HEK293 (cell line): Measurements from ENCODE around the gene CDK5.
A peak's percentile ranks its signal among the peaks of the same experiment; 100 is the strongest.

Experiments
- CTCF ChIA-PET: fragments of 350-600 bp; formaldehyde crosslinking; extraction: SDS; loops from one replicate; lab custom pipeline; 2021; ENCODE audit warnings: antibody characterized with exemption; lab: Yijun Ruan, JAX
- POLR2A ChIA-PET: fragments of 300-600 bp; formaldehyde crosslinking; extraction: SDS; loops from one replicate; lab custom pipeline; 2020; ENCODE audit warnings: antibody characterized with exemption, inconsistent platforms; lab: Yijun Ruan, JAX
- H3K27ac ChIP-seq: fragments of 200-500 bp; sonication (Bioruptor generic); 2 replicates; pipeline ENCODE4 v1.5.1; 2014; ENCODE audit warnings: low read depth, low read length, control low read depth, inconsistent platforms; ENCODE audit errors: extremely low read depth
- H3K36me3 ChIP-seq, 2 experiments: fragments of 200-500 bp in 1 of 2; sonication (Bioruptor generic) in 1 of 2; 1 replicate in 1 of 2; 2 replicates in 1 of 2; pipeline ENCODE4 v1.5.1; 2014 to 2017; ENCODE audit warnings: inconsistent platforms in 2 of 2, low read length in 2 of 2; ENCODE audit not compliant: control insufficient read depth in 2 of 2, insufficient read depth in 1 of 2
- H3K4me1 ChIP-seq: fragments of 200-500 bp; sonication (Bioruptor generic); 2 replicates; pipeline ENCODE4 v1.5.1; 2014; ENCODE audit warnings: mild to moderate bottlenecking, low read length, inconsistent platforms; ENCODE audit not compliant: control insufficient read depth, insufficient read depth
- H3K4me3 ChIP-seq: 2 replicates; pipeline ENCODE4 v1.5.1; 2011; ENCODE audit warnings: low read depth, mild to moderate bottlenecking, control low read depth, low read length, moderate library complexity
- H3K9me3 ChIP-seq: fragments of 200-500 bp; sonication (Bioruptor generic); 2 replicates; pipeline ENCODE4 v1.5.1; 2014; ENCODE audit warnings: low read depth, low read length, inconsistent platforms; ENCODE audit not compliant: control insufficient read depth, insufficient read depth
- KLF1 ChIP-seq: fragments of 450-650 bp; formaldehyde crosslinking; IDR thresholded peaks from 2 replicates; pipeline ENCODE4 v1.5.1; 2016; ENCODE audit warnings: missing biosample characterization, missing genetic modification characterization
- KLF16 ChIP-seq: fragments of 450-650 bp; formaldehyde crosslinking; IDR thresholded peaks from 2 replicates; pipeline ENCODE4 v1.5.1; 2017; ENCODE audit warnings: missing biosample characterization, missing genetic modification characterization
- KLF17 ChIP-seq: fragments of 450-650 bp; formaldehyde crosslinking; IDR thresholded peaks from 2 replicates; pipeline ENCODE4 v1.5.1; 2016; ENCODE audit warnings: missing biosample characterization, missing genetic modification characterization
- KLF7 ChIP-seq: fragments of 450-650 bp; formaldehyde crosslinking; IDR thresholded peaks from 2 replicates; pipeline ENCODE4 v1.5.1; 2016; ENCODE audit warnings: missing biosample characterization, missing genetic modification characterization, borderline replicate concordance
- MEIS1 ChIP-seq: sonication (generic); formaldehyde crosslinking; IDR thresholded peaks from 2 replicates; pipeline ENCODE4 v1.8.1; 2022; ENCODE audit warnings: missing genetic modification reagents, mild to moderate bottlenecking, borderline replicate concordance
- OVOL3 ChIP-seq: fragments of 450-650 bp; formaldehyde crosslinking; IDR thresholded peaks from 2 replicates; pipeline ENCODE4 v1.5.1; 2016; ENCODE audit warnings: missing biosample characterization, missing genetic modification characterization
- YY2 ChIP-seq: fragments of 450-650 bp; formaldehyde crosslinking; IDR thresholded peaks from 2 replicates; pipeline ENCODE4 v1.5.1; 2016; ENCODE audit warnings: missing biosample characterization, missing genetic modification characterization
- ZBTB11 ChIP-seq: fragments of 450-650 bp; formaldehyde crosslinking; conservative IDR thresholded peaks from 2 replicates; pipeline ENCODE4 v1.5.1; 2016; ENCODE audit warnings: low read depth, missing biosample characterization, missing genetic modification characterization
- ZBTB17 ChIP-seq: fragments of 450-650 bp; formaldehyde crosslinking; IDR thresholded peaks from 2 replicates; pipeline ENCODE4 v1.5.1; 2016; ENCODE audit warnings: missing biosample characterization, missing genetic modification characterization
- ZEB2 ChIP-seq: fragments of 450-650 bp; formaldehyde crosslinking; IDR thresholded peaks from 2 replicates; pipeline ENCODE4 v1.5.1; 2016; ENCODE audit warnings: missing biosample characterization, missing genetic modification characterization
- ZFHX2 ChIP-seq: fragments of 450-650 bp; formaldehyde crosslinking; conservative IDR thresholded peaks from 2 replicates; pipeline ENCODE4 v1.5.1; 2016; ENCODE audit warnings: missing biosample characterization, missing genetic modification characterization
- ZFP37 ChIP-seq: fragments of 450-650 bp; formaldehyde crosslinking; IDR thresholded peaks from 2 replicates; pipeline ENCODE4 v1.5.1; 2016; ENCODE audit warnings: missing biosample characterization, missing genetic modification characterization
- ZNF132 ChIP-seq: fragments of 450-650 bp; formaldehyde crosslinking; IDR thresholded peaks from 2 replicates; pipeline ENCODE4 v1.5.1; 2017; ENCODE audit warnings: missing biosample characterization, missing genetic modification characterization, borderline replicate concordance
- ZNF140 ChIP-seq: fragments of 450-650 bp; formaldehyde crosslinking; IDR thresholded peaks from 2 replicates; pipeline ENCODE4 v1.5.1; 2016; ENCODE audit warnings: missing biosample characterization, missing genetic modification characterization
- ZNF169 ChIP-seq: fragments of 450-650 bp; formaldehyde crosslinking; IDR thresholded peaks from 2 replicates; pipeline ENCODE4 v1.5.1; 2016; ENCODE audit warnings: missing biosample characterization, missing genetic modification characterization
- ZNF214 ChIP-seq: fragments of 450-650 bp; formaldehyde crosslinking; IDR thresholded peaks from 2 replicates; pipeline ENCODE4 v1.5.1; 2017; ENCODE audit warnings: missing biosample characterization, mild to moderate bottlenecking, missing genetic modification characterization, borderline replicate concordance
- ZNF221 ChIP-seq: fragments of 450-650 bp; formaldehyde crosslinking; IDR thresholded peaks from 2 replicates; pipeline ENCODE4 v1.5.1; 2017; ENCODE audit warnings: missing biosample characterization, missing genetic modification characterization, borderline replicate concordance
- ZNF311 ChIP-seq: fragments of 450-650 bp; formaldehyde crosslinking; IDR thresholded peaks from 2 replicates; pipeline ENCODE4 v1.5.1; 2017; ENCODE audit warnings: missing biosample characterization, missing genetic modification characterization, borderline replicate concordance
- ZNF501 ChIP-seq: fragments of 450-650 bp; formaldehyde crosslinking; IDR thresholded peaks from 2 replicates; pipeline ENCODE4 v1.5.1; 2016; ENCODE audit warnings: missing biosample characterization, missing genetic modification characterization
- ZNF548 ChIP-seq: fragments of 450-650 bp; formaldehyde crosslinking; IDR thresholded peaks from 2 replicates; pipeline ENCODE4 v1.5.1; 2016; ENCODE audit warnings: missing biosample characterization, missing genetic modification characterization
- ZNF560 ChIP-seq: fragments of 450-650 bp; formaldehyde crosslinking; IDR thresholded peaks from 2 replicates; pipeline ENCODE4 v1.5.1; 2017; ENCODE audit warnings: missing biosample characterization, missing genetic modification characterization, borderline replicate concordance
- ZNF561 ChIP-seq: fragments of 450-650 bp; IDR thresholded peaks from 2 replicates; pipeline ENCODE4 v1.5.1; 2018; ENCODE audit warnings: missing biosample characterization, missing genetic modification characterization, borderline replicate concordance
- ZNF585B ChIP-seq: fragments of 450-650 bp; formaldehyde crosslinking; IDR thresholded peaks from 2 replicates; pipeline ENCODE4 v1.5.1; 2016; ENCODE audit warnings: missing biosample characterization, missing genetic modification characterization
- ZNF623 ChIP-seq: fragments of 450-650 bp; formaldehyde crosslinking; IDR thresholded peaks from 2 replicates; pipeline ENCODE4 v1.5.1; 2016; ENCODE audit warnings: missing biosample characterization, missing genetic modification characterization
- ZNF624 ChIP-seq: fragments of 450-650 bp; formaldehyde crosslinking; IDR thresholded peaks from 2 replicates; pipeline ENCODE4 v1.5.1; 2017; ENCODE audit warnings: missing biosample characterization, missing genetic modification characterization
- ZNF692 ChIP-seq: fragments of 450-650 bp; formaldehyde crosslinking; IDR thresholded peaks from 2 replicates; pipeline ENCODE4 v1.5.1; 2016; ENCODE audit warnings: missing biosample characterization, missing genetic modification characterization
- ZSCAN16 ChIP-seq: fragments of 450-650 bp; formaldehyde crosslinking; IDR thresholded peaks from 2 replicates; pipeline ENCODE4 v1.5.1; 2016; ENCODE audit warnings: missing biosample characterization, missing genetic modification characterization
- ZSCAN30 ChIP-seq: fragments of 450-650 bp; IDR thresholded peaks from 2 replicates; pipeline ENCODE4 v1.5.1; 2018; ENCODE audit warnings: missing biosample characterization, mild to moderate bottlenecking, missing genetic modification characterization, moderate library complexity
- TF ChIP-seq, protein P1 (sequence below): fragments of 450-650 bp; formaldehyde crosslinking; IDR thresholded peaks from 2 replicates; pipeline ENCODE4 v1.5.1; 2017; ENCODE audit warnings: missing biosample characterization, missing genetic modification characterization

CDK5 gene

GRCh38 chr7:151086802-151087244, 29.1 kb upstream of the CDK5 start (continued):
- no peak; the same call in 1 of the 2 replicates for TF ChIP-seq ZSCAN30 (tag by site-specific recombination)
- no peak for TF ChIP-seq ZNF548 (tag by site-specific recombination)

DNA sequence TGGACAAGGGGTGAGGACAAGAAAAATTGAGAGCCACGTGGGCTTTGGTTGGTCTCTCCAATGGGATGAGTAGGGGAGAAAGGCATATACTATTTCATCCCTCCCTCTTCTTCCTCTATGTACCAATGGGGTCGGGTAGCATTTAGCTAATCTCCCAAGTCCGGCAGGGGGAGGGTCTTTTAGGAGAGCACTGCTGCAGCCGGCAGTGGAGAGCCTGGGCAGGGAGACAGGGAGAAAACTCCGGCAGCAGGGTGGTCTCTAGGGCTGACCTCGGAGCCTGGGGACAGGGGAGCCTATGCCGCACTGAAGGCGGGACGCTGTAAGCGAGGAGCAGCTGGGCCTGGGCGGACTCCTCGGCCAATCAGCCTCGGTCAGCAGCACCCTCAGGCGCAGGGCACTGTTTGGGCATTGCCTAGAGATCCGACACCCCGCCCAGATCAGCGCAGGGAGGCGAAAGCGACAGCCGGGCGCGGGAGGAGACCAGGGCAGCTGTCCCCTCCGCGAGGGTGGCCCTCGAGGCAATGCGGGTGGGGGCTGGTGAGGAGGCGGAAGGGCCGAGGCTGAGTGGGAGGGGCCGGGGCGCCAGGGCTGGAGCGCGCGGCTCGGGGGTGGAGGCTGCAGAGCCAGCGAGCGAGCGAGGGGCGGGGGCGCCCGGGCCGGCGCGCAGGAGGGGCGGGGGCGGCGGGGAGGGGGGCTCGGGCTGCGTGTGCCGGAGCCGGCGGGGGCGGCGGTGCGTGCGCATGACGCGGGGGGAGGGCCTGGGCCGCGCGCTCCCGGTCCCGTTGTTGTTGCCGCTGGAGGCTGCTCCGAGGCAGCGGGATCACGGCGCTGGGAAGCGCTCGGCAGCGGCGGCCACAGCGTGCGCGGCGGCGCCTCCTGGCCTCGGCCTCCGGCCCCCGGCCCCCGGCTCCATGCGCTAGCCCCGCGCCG, 28.3 kb upstream of the CDK5 start, which contains the start of gene AGAP3:
Gene AGAP3, plus strand, starts transcription at position 785 of the 930 bp plus-strand sequence. CDS start 267 bp downstream, outside the sequence.
- Histone ChIP-seq H3K36me3 (peaks cover 0 to 15% of the 10 kb centered on the region in 2 experiments; a peak in 1 of 3 replicates), H3K9me3 (no peaks in the 10 kb centered on the region), H3K4me1 (peaks cover 7% of the 10 kb centered on the region), H3K27ac (peak within 1 kb of the TSS; percentile 82), H3K4me3 (peak within 1 kb of the TSS; percentile 80)
- ChIA-PET POLR2A (interaction anchor here (1.2 to 3.0 kb wide), 7 partner anchors 9 to 151 kb away, joined by 3 to 16 read pairs (median 6); partner anchors contain the start of genes ABCB8 and ABCF2), CTCF (interaction anchor here (0.6 to 2.2 kb wide), 10 partner anchors 21 to 75 kb away, joined by 3 to 19 read pairs (median 5); no protein-coding TSS in a partner anchor)
- TF ChIP-seq ZNF624 (tag by site-specific recombination): no peak
- TF ChIP-seq KLF16: 0 out of 2 replicates have a peak, but pooled peaks have one; percentile 26
- TF ChIP-seq ZNF214 (tag by site-specific recombination): no peak
- TF ChIP-seq, protein P1, sequence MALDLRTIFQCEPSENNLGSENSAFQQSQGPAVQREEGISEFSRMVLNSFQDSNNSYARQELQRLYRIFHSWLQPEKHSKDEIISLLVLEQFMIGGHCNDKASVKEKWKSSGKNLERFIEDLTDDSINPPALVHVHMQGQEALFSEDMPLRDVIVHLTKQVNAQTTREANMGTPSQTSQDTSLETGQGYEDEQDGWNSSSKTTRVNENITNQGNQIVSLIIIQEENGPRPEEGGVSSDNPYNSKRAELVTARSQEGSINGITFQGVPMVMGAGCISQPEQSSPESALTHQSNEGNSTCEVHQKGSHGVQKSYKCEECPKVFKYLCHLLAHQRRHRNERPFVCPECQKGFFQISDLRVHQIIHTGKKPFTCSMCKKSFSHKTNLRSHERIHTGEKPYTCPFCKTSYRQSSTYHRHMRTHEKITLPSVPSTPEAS (tag by site-specific recombination): no peak
- no peak for TF ChIP-seq MEIS1 (CRISPR knock-in tag)
- no peak for TF ChIP-seq ZSCAN30 (tag by site-specific recombination)
- TF ChIP-seq ZBTB11 (tag by site-specific recombination): peak; percentile 24; the same call in 1 of the 2 replicates
- peak; percentile 84 for TF ChIP-seq ZBTB17 (tag by site-specific recombination)
- TF ChIP-seq ZSCAN16 (tag by site-specific recombination): no peak
- no peak for TF ChIP-seq ZNF169 (tag by site-specific recombination)
- no peak for TF ChIP-seq YY2 (tag by site-specific recombination)
- no peak for TF ChIP-seq ZNF585B (tag by site-specific recombination)
- TF ChIP-seq ZNF623: no peak
- no peak for TF ChIP-seq ZNF132 (tag by site-specific recombination)
- TF ChIP-seq ZEB2 (tag by site-specific recombination): peak; percentile 77; the same call in 1 of the 2 replicates
- TF ChIP-seq KLF17: peak; percentile 65; the same call in 1 of the 2 replicates
- TF ChIP-seq ZNF311 (tag by site-specific recombination): no peak
- peak; percentile 76; the same call in 1 of the 2 replicates for TF ChIP-seq KLF7 (tag by site-specific recombination)
- peak; percentile 96 for TF ChIP-seq ZNF501 (tag by site-specific recombination)
- TF ChIP-seq ZNF140 (tag by site-specific recombination): no peak
- TF ChIP-seq ZNF561 (tag by site-specific recombination): no peak; the same call in 1 of the 2 replicates
- TF ChIP-seq OVOL3 (tag by site-specific recombination): no peak
- TF ChIP-seq ZNF221 (tag by site-specific recombination): no peak
- no peak for TF ChIP-seq ZFP37
- TF ChIP-seq ZNF560 (tag by site-specific recombination): no peak
- TF ChIP-seq ZNF692 (tag by site-specific recombination): peak; percentile 61
- peak; percentile 75 for TF ChIP-seq KLF1
- peak; percentile 97 for TF ChIP-seq ZFHX2 (tag by site-specific recombination)
